BJ (cell line): Measurements from ENCODE around the gene PIAS4. TPM values are rescaled to one million over a fixed set of nuclear protein-coding genes. Genes with fewer than 3 reads are reported as not detected.
"Not testable (repeated sequence)": the region's sequence is repeated elsewhere in the genome, so short reads cannot be mapped to it uniquely, and the experiment has no call there.

ENCODE experiments used
- CTCF ChIA-PET: fragments of 350-600 bp; formaldehyde crosslinking; extraction: SDS; loops from one replicate; lab custom pipeline; 2021; ENCODE audit warnings: antibody characterized with exemption, inconsistent platforms; lab: Yijun Ruan, JAX
- POLR2A ChIA-PET: fragments of 300-600 bp; sonication (Branson Sonifier 250); formaldehyde crosslinking; extraction: SDS; loops from one replicate; lab custom pipeline; 2021; ENCODE audit warnings: antibody characterized with exemption; lab: Charles Lee
- DNase-seq: peaks from one replicate; pipeline ENCODE4 v3.0.0-alpha.2; 2011; ENCODE audit warnings: low read depth
- H3K27me3 ChIP-seq: 2 replicates; pipeline ENCODE4 v1.6.0; 2011; ENCODE audit warnings: low read length; ENCODE audit not compliant: control insufficient read depth, insufficient read depth
- H3K36me3 ChIP-seq: 2 replicates; pipeline ENCODE4 v1.5.1; 2011; ENCODE audit warnings: low read length; ENCODE audit not compliant: control insufficient read depth, insufficient read depth
- H3K4me3 ChIP-seq: 2 replicates; pipeline ENCODE4 v1.5.1; 2011; ENCODE audit warnings: low read depth, mild to moderate bottlenecking, control low read depth, low read length
- CTCF ChIP-seq: IDR thresholded peaks from 2 replicates; pipeline ENCODE4 v1.5.1; 2011; ENCODE audit warnings: low read depth, mild to moderate bottlenecking, control low read depth, inconsistent platforms, low read length, moderate library complexity; ENCODE audit not compliant: insufficient read depth
- polyA plus RNA-seq: library from polyadenylated mRNA; depleted of rRNA; stranded (reverse); fragments of >200 nt; gene quantifications from 2 replicates; pipeline ENCODE4 v1.2.3, GENCODE V29; 2011

Gene PIAS4
- polyA plus RNA-seq, 1 experiment: 18.2 TPM

- no peak for DNase-seq
- peaks cover 15% of the 10 kb centered on the region for H3K36me3 ChIP-seq
- H3K27me3 ChIP-seq: no peaks in the 10 kb centered on the region
- H3K4me3 ChIP-seq: no peak overlapping the region
- ChIA-PET CTCF (interaction anchor here (0.6 to 4.1 kb wide), 16 partner anchors 9 to 225 kb away, joined by 3 to 27 read pairs (median 4); partner anchors contain the start of genes DAPK3, MRPL54 and PIAS4), POLR2A (interaction anchor here (0.6 to 1.2 kb wide), 3 partner anchors 19 to 1066 kb away, joined by 3 to 8 read pairs (median 4); no protein-coding TSS in a partner anchor)
- TF ChIP-seq CTCF: peak; percentile 92
These were observed 19.7 kb upstream of the PIAS4 start for GRCh38 chr19:3987619-3988371.

- no peak for DNase-seq
- Histone ChIP-seq H3K4me3 (no peak overlapping the region), H3K36me3 (no peaks in the 10 kb centered on the region), H3K27me3 (no peaks in the 10 kb centered on the region)
- ChIA-PET CTCF (interaction anchor here (0.7 to 4.1 kb wide), 3 partner anchors 15 to 68 kb away, joined by 3 to 27 read pairs (median 7); partner anchors contain the start of gene PIAS4), POLR2A (no interaction called here)
- TF ChIP-seq CTCF: no peak
These were observed 16.8 kb upstream of the PIAS4 start for GRCh38 chr19:3990815-3991117.

- no peak for TF ChIP-seq CTCF
- H3K36me3 ChIP-seq: no peaks in the 10 kb centered on the region
- CTCF ChIA-PET: interaction anchor here (1.6 kb wide), 1 partner anchor 10 kb away, joined by 4 read pairs; no protein-coding TSS in a partner anchor
- no peak overlapping the region for H3K4me3 ChIP-seq
- no peaks in the 10 kb centered on the region for H3K27me3 ChIP-seq
- POLR2A ChIA-PET: no interaction called here
- DNase-seq: no peak
These were observed 11.9 kb upstream of the PIAS4 start for GRCh38 chr19:3995607-3996006.

- H3K4me3 ChIP-seq, POLR2A ChIA-PET, H3K36me3 ChIP-seq, DNase-seq, H3K27me3 ChIP-seq, CTCF ChIA-PET: not testable (repeated sequence)
These were observed 8.7 kb upstream of the PIAS4 start for GRCh38 chr19:3998667-3999412.

GRCh38 chr19:4000798-4001197 lies 6.7 kb upstream of the PIAS4 start:
- DNase-seq, POLR2A ChIA-PET, CTCF ChIA-PET, H3K36me3 ChIP-seq, H3K27me3 ChIP-seq, H3K4me3 ChIP-seq: not testable (repeated sequence)

- CTCF ChIA-PET: interaction anchor here (0.7 to 4.1 kb wide), 3 partner anchors 9 to 20 kb away, joined by 3 to 27 read pairs (median 4); partner anchors contain the start of gene EEF2
- DNase-seq, H3K27me3 ChIP-seq: not testable (repeated sequence)
These were observed 2.1 kb upstream of the PIAS4 start for GRCh38 chr19:4005436-4005835.

More at GRCh38 chr19:4005436-4005835, 2.1 kb upstream of the PIAS4 start:
- POLR2A ChIA-PET, H3K4me3 ChIP-seq, H3K36me3 ChIP-seq: not testable (repeated sequence)
